NCI-H2107 treated with DMSO at 0.1 percent for 48 hours (cell line): ENCODE results near the gene EPB41L4A.

Experiments
- DNase-seq: peaks from one replicate; lab custom pipeline; 2025; ENCODE audit not compliant: unreplicated experiment; lab: John Stamatoyannopoulos, UW

The EPB41L4A gene

DNA sequence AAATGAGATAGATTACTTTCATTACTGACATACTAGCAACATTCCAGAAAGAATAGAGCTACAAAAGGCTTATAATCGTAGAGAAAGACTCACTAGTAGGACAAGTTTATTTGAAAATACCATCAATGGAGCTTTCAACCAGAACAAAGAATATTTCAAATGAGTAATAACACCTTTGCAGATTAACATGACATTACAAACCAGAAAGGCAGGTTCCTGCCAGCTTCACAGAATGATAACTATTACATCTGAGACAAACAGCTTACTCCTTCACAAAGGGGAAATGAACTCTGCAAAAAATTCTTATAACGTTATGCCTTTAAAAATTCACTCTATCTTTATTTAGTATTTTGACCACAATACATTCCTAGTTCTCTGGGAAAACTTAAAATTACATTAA, 103.1 kb downstream of the EPB41L4A start:
- no peak for DNase-seq

DNA sequence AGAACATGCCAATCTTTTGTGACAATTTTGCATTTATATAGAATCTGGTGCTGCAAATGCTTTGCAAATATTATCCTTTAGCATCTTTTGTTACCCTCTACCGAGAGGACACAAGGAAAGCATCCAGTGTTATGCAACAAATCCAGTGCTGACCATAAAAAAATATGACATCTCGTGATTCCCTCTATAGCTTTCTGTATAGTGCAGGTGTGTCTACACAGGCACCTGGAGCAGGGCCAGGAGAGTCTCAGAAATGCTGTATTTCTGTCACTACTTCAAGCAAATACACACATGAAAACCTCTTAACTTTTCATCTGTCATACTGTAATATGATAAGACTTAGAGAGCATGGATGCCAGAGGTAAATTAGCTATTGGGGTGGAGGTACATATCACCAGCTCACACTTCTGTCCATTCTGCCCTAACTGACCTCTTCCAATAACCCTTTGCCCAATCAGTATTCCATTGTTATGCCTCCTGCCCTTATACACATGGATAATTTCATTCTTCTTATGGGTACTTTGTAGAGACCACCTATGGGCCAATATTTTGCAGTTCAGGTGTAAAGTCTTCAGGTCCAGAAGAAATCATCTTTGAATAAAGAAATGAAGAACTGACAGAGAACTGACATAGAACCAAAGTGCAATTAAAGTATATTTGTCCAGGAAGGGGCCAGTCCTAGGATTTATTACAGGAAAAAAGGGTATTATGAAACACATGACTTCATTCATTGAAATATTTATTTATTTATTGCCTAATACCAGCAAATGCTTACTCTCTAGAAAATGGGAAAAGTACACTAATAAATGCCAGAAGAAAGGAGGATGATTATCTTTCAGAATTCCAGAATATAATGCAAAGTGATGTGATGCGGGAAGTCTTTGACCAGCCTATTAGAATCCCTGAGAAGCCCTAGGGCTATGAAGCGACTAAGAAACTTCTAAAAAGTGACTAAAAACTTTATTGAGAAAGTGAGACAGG, 106.5 kb downstream of the EPB41L4A start:
- DNase-seq, result no peak

DNA sequence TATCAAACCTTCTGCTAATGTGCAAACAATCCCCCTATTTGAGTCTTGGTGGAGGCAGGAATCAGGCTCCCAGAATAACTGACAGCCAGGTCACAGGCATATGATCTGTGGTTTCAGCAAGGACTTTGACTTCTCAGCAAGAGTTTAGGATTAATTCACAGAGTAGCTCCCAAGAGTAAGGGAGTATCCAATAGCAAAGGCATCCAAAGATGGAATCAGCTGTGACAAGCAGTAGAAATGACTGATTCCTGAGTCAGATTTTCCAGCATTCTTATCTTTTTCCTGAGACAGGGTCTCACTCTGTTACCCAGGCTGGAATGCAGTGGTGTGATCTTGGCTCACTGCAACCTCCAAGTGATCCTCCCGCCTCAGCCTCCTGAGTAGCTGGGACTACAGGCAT, 108.3 kb downstream of the EPB41L4A start:
- DNase-seq, result no peak

DNA sequence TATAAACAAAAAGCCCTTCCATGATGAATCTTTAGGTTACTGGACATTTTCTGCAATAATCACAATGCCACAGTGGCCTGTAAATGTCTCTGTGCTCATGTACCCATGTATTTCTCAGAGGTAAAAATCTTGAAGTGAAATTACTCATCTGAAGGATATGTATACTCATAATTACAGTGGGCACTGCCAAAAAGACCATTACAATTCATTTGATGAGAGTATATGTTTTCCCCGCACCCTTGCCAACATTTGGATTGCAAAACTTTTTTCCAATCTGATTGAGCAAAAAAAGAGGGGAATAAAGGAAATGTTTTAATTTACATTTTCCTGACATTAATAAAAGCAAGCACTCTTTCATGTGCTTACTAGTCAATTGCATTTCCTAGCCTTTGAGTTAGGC, 110.5 kb downstream of the EPB41L4A start:
- no peak for DNase-seq

DNA sequence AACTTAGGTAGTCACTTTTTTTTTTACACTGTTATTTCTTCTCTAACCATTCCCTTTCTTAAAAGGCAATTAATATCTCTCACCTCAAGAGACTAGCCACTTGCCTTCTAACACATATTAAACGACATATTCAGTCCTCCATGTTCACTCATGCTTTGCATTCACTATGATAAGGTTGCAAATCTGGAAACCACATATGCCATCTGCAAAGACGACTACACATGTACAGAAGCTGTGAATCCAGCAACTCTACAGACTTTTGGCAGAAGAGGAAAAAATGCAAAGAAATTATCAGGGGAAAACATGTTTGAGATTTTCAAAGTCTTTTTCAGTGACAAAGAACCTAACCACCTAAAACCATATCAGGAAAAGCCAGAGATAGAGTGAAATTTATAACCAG, 112.1 kb downstream of the EPB41L4A start:
- DNase-seq, result no peak

DNA sequence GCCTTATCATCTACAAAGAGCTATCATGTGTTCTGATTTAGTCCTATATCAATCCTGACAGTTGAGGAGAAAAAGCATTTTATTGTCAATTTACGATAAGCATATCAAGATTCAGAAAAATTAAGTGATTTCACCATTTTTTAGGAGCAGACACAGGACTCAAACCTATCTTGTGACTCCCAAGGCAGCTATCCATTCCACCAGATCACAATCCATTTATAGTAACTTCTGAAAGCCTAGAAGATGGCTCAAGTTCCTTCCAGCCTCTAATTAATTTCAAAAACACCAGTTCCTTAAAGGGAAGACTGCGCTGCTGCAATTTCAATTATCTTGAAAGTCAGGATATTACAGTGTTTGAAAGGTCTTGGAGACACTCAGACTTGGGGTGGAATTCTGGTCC, 114.3 kb downstream of the EPB41L4A start:
- no peak for DNase-seq

DNA sequence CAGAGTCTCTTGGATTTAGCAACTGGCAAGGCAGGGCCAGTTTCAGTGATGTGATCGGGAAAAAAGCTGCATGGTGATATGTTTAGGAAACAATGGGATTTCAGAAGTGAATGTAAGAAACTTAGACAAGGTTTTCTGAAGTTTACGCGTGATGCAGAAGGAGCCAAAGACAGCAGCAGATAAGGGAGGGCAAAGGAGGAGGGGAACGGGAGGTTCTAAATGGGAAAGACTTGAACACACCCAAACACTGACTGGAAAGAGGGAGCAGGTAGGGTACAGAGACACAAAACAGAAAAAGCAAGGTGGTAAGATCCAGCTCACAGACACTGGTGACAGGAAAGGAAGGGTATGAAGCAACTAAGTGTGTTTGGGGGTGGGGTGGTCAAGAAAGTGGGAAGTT, 115.4 kb downstream of the EPB41L4A start:
- DNase-seq, result no peak

DNA sequence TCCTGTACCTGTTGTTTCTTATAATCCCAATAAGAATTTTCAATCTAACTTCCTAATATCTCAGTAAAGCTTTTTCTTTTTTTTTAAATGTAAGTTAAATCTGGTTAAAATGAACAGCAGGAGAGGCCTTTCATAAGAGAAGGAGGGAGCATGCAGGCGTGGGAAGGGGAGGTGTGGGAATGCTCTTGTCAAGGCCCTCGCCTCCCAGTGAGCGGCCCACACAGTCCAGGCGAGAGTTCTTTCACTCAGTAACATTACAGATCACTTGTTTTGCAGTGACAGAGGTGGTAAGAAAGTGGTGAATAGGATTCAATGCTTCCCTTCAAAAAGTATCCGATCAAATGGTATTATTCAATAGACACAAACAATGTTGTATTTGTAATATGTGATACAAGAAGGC, 125.0 kb downstream of the EPB41L4A start:
- no peak for DNase-seq

DNA sequence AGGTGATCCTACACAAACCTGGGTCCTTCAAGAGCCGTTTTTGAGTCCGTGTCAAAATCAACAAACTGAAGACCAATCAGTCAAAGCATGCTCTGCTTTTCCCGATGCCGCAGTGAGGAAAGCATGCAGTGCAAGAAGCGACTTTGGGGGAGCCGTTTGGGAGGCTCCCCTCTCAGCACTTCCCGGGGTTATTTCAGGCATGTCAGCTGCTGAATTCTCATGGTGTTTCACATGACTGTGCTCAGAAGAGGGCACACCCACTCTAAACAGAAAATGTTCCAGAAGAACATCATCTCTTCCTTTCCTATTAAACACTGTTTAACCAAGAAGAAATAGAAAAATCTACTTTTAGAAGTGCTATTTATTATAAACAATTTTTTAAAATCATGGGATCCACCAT, 125.5 kb downstream of the EPB41L4A start:
- no peak for DNase-seq

DNA sequence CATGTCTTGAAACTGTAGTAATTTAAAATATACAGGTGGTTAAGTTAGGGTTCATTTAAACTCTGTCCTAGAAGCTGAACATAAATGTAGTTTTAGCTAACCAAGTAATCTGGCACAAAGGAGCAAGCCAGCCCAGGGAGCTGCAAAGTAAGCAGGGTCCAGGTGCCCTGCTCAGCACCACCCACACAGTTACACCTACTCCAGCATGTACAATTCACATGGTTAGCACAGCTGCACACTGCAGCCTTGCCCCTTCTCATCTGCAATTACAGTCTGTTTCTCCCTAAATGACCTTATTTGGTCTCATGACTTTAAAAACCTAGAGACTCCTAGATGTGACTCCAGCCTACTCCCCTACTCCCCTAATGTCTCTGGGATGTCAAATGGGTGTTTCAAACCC, 128.4 kb downstream of the EPB41L4A start:
- no peak for DNase-seq

DNA sequence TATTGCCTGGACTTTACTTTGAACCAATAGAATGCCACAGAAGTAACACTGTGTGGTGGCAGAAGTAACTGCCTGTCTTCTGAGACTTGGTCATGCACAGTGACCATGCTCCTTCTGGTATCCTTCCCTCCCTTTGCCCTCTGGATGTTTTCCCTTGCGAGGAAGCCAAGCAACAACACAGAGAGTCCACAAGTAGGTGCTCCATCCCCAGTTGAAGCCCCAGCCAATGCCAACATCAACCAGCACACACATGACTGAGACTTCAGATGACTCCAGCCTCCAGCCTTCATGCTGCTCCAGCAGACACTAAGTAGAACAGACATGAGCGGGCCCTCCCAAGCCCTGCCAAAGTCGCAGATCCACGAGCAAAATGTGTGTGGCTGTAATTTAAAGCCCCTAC, 129.6 kb downstream of the EPB41L4A start:
- DNase-seq, result no peak

DNA sequence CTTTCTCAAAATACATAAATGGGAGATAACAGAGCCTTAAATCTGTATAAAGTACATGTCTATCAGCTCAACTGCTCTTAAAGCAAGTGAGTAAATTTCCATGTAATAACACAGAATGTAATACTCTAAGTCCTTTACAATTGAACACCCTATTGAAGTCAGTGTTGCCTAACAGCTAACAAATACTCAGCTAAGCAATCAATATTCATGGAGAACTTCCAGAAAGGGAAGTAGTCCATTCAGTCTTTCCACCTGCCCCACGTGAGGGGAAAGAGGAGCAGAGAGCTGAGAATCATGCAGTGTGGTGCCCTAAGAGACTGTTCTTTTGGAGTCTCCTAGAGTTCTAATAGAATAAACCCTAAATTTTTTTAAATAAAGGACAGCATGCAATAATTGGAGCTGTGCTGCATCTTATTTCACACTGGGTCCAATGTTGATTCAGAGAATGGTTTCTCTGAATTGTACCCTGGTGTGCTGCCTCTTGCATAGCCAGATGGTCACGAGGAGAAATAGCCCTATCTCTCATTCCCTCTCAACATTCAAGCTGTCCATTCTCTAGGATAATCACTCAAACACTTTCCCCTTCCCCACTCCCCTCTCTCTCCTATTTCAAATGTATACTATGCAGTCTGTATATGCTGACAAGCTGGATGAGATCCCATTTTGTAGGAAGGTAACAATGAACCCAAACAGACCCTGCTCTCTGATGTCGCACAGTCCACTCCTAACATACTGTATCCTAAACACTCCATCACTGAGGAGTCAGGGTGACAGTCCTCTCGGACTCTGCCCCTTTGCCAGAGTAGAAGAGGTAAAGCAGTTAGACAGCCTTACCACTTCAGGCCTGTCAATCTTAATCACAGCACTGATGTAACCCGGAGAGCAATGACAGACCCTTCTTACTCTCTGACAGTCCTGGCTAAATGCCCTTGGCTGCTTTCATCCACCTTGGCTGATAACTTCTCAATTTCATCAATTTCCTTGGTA, 134.8 kb downstream of the EPB41L4A start:
- no peak for DNase-seq

DNA sequence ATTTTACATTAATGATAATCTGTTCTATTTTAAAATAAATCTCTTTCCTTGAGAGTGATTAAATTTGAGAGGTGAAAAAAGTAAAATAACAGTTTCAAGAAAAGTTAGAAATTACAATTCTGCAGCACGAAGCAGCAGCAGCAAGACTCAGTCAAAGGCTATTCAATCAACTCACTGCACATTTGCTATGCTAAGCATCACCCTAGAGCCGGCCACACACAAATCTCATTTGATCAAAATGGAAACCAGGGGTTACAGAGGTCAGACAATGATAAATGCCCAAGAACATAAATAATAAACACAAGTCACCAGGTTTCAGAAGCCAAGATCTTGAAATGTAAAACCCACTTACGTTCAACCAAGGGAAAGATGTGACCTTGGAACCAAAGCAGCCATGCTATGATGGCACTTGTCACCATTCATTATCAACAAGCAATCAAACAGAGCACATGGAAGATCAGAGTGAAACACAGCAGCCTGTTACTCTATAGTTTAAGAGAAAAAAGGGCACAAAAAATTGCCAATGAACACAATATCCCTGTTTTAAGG, 136.0 kb downstream of the EPB41L4A start:
- no peak for DNase-seq

DNA sequence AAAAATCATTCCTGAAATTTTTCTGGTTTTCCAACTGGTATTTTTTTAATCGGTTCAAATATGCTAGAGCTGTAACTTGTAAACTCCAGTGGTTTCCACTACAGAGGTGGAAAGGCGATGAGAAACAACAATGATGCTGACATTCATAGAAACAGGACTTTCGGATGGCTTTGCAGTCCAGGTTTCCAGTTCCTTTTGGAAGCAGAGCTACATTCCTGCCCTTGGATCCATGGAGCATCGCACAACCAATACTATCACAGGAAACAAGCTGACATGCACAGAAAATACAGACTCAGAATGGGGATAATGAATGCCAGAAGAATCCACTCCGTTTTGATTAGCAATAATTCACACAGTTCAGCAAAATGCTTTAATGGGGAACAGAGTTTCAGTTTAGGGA, 140.0 kb downstream of the EPB41L4A start:
- no peak for DNase-seq

DNA sequence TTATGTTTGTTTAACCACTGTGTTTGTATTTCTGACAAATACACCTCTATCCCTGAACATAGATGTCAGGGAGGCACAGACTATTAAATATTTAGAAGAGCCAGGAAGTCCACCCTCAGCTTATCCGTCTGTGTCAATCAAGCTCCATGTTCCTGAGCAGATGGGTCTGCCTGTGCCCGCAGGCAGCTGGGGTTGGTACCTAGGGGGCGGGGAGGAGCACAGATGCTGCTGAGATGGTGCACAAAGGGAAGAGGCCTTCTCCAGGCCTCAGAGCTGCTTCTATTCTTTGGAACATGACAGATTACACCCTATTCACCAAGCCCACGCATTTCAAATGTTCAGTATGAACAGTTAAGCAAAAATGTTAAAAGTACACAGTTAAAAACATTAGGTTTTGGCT, 142.1 kb downstream of the EPB41L4A start:
- DNase-seq, result no peak

DNA sequence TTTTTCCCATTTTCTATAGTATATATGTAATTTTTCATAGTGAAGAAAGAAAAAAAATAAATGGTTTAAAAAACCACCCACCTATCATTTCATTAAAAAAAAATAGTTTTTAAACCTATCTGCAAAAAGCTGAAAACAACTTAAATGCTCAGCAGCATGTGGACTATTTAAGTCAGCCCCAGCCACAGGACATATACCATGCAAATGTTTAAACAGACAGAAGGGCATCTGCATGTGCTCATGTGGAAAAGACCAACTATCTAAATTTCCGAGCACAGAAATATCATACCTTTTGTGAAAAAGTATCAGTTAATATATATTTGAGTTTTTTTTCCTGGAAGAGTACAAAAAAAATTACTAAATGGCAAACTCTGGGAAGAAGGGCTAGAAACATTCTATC, 143.4 kb downstream of the EPB41L4A start:
- no peak for DNase-seq

DNA sequence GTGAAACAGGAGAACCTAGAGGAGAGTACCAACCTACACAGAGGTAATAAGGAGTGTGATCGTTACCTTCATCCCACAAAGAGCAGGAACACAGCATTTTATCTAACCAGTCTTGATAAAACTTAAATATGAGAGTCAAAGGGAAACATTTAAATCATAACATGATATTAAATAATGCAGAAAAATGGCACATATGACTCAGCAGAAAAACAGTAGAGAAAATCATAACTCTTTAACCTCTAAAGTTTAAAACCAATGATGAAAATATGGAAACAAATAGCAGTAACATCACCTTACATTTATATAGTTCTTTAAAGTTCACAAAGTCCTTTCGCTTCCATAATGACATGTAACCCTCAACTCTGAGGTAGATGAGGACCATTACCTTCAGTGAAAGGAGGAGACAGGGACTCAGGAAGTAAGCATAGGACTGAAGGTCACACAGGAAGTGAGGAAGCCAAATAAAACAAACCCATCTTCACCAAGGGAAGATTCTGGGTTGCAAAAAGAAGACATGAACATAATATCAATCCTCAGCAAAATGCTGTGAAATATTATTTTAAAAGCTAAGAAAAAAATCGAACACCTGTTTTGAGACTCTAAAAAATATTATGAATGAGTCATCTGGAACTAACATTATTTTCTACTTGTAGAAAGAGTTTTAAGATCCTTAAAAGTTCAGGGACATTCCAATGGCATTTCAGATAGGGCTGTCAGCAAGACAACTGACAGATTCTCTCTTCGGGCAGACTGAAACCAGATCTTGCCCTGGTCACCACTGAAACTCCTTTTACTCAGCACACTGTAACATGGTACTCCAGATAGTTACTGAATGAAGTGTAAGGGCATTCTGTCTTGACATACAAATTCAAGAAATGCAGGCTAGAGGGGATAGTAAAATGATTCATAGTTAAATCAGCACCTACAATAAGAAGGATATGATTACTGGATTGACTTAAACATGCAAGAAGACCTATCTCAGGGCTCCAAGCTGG, 148.5 kb downstream of the EPB41L4A start:
- no peak for DNase-seq

DNA sequence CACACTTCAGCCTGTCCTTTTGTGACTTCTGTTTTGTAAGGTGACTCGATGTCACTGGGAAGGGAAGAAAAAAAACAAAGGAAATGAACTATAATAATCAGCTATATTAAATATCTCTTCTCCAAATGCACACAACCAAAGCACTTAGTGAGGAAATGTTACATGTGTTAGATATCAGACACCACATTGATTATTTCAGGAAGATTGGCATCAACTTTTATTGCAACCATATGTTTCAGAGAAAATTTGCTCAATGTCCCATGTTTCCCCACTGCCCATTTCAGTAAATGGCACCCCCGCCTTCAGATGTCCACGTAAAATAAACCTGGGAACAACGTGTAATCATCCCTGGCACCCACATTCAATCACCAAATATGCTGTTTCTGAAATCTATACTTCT, 151.8 kb downstream of the EPB41L4A start:
- no peak for DNase-seq

DNA sequence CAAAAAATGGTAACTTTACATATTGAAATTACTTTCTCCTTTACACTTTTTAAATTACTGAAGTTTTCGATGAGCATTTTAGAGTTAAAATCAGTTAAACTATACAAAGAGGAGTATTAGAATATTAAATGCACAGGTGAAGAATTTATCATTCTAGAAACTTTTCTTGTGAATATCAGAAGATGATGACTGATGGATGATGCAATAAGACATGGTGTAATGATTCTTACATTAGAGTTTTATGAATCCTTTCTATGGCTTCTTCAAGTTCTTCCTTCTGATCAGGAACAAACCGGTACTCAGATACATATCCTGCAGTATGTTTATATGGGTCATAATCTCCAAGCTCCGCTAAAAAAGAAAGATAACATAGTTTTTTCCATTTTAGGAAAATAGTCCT, 154.4 kb downstream of the EPB41L4A start:
- no peak for DNase-seq

DNA sequence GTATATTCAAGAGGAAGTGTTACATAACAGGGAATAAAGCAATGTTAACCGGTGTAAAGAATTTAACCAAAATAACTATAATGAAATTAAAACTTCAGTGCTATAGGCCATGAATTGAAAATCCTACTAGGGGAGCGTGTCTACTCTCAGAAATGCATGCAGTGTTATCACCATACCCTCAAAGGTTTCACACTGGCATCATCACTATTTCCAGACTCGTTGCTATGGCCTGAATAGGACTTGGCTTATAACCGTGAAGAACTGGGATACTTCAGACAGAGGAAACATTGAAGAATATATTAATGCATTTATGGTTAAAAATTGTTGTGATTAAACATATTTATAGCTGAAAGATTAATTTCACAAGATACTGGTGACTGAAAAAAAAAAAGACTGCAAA, 154.9 kb downstream of the EPB41L4A start:
- no peak for DNase-seq
